Heart left ventricle (tissue), 16 donors: ENCODE results near the gene DCN. TPM values are rescaled to one million over a fixed set of nuclear protein-coding genes. Genes with fewer than 3 reads are reported as not detected.

ENCODE experiments used
- ATAC-seq, 4 donors: fragments of 200-7000 bp; cut with Tn5 transposase; one replicate each; pipeline ENCODE4 v1.9.1; 2020 to 2022; ENCODE audit warnings: moderate library complexity in 4 of 4, mild to moderate bottlenecking in 3 of 4, moderate number of reproducible peaks in 1 of 4
- DNase-seq, 5 donors: peaks; one replicate each; pipeline ENCODE4 v3.0.0-alpha.2; 2020
- H3K27ac ChIP-seq, 12 donors: fragments of 200-600 bp; sonication (generic) in 4 of 12; one replicate each; pipeline versions ENCODE4 v1.5.0 to v1.8.0; 2016 to 2022; ENCODE audit warnings: mild to moderate bottlenecking in 2 of 12
- H3K27me3 ChIP-seq, 9 donors: fragments of 200-600 bp; sonication (generic) in 2 of 9; one replicate each; pipeline versions ENCODE4 v1.5.1 to v1.8.0; 2016 to 2022; ENCODE audit warnings: mild to moderate bottlenecking in 3 of 9
- H3K36me3 ChIP-seq, 9 donors: fragments of 200-600 bp; sonication (generic) in 2 of 9; one replicate each; pipeline versions ENCODE4 v1.5.0 to v1.8.0; 2018 to 2022; ENCODE audit warnings: mild to moderate bottlenecking in 2 of 9
- H3K4me1 ChIP-seq, 12 donors: fragments of 200-600 bp; sonication (generic) in 4 of 12; one replicate each; pipeline versions ENCODE4 v1.5.0 to v1.8.0; 2016 to 2022; ENCODE audit warnings: mild to moderate bottlenecking in 3 of 12
- H3K4me3 ChIP-seq, 12 donors: fragments of 200-600 bp; sonication (generic) in 4 of 12; one replicate each; pipeline versions ENCODE4 v1.5.0 to v1.8.0; 2017 to 2022; ENCODE audit warnings: mild to moderate bottlenecking in 9 of 12, moderate library complexity in 4 of 12
- H3K9me3 ChIP-seq, 12 donors: fragments of 200-600 bp; sonication (generic) in 4 of 12; one replicate each; pipeline versions ENCODE4 v1.5.0 to v1.8.0; 2016 to 2022; ENCODE audit warnings: mild to moderate bottlenecking in 1 of 12
- POLR2A ChIP-seq, 2 donors: fragments of 450-650 bp; IDR thresholded peaks; one replicate each; pipeline ENCODE4 v1.6.1; 2017; ENCODE audit warnings: antibody characterized with exemption in 2 of 2, mild to moderate bottlenecking in 2 of 2, moderate library complexity in 2 of 2
- WGBS, 4 donors: extraction: QIAGEN DNeasy Blood & Tissue Kit in 2 of 4; methylation state at CpG; one replicate each; pipeline versions ENCODE4 v1.1.5 to v1.1.7; 2013 to 2018; 5-methylcytosine and 5-hydroxymethylcytosine counted together
- intact Hi-C, 10 donors: fragments of 100-400 bp; cut with DNase I; formaldehyde crosslinking; loops; one replicate each; pipeline versions ENCODE4 v1.11.1 to v1.14.2; 2022
- long read RNA-seq, 3 donors: library from polyadenylated mRNA; unstranded; transcript quantifications; one replicate each; pipeline ENCODE4 v2.0.0, GENCODE V29; 2020 to 2021
- polyA plus RNA-seq, 2 donors: library from polyadenylated mRNA; stranded (reverse); fragments of 200-250 nt; gene quantifications; one replicate each; pipeline ENCODE4 v1.2.3, GENCODE V29; 2013
- total RNA-seq, 9 donors: library from RNA; depleted of rRNA in 2 of 9; stranded (reverse); fragments of >200 nt in 2 of 9; fragmentation: NEBNext Ultra II Directional in 3 of 9; extraction: Animal tissue kit (Norgen Biotek cat#: 25700) in 3 of 9; gene quantifications; one replicate each; pipeline versions ENCODE4 v1.1.0 to v1.2.4, GENCODE V29; 2016 to 2023
- TF ChIP-seq, protein P1 (sequence below), 12 donors: fragments of 200-600 bp; sonication (generic) in 4 of 12; IDR thresholded peaks; one replicate each; pipeline versions ENCODE4 v1.5.0 to v1.8.0; 2018 to 2022; ENCODE audit warnings: antibody characterized with exemption in 12 of 12, mild to moderate bottlenecking in 5 of 12
- donor health status: ischemic (EF 13 %, LVEDD 7.1; RV severe dilation, severe dysfunction).
- donor health status: healthy with polysubstance abuse.
- donor health status: DM: no; HTN: yes; CAD: no.
- donor health status: DM: no; HTN: no; CAD: no.
- donor health status: ischemic (EF 25% LVEDD 6.9; RV normal size, moderate dysfunction).
- donor health status: ischemic (EF 25% LVEDD 5.7; RV mildly dilated, moderate dysfunction).
- donor health status: healthy.
- donor health status: DM: yes; HTN: yes; CAD: no.
- donor health status: ischemic (EF 35%, LVEDD 5.7; RV mildly dilated, moderate dysfunction).
- donor health status: nonischemic (EF 11% LVEDD 7.7; RV severe dilation, severe dysfunction).
- donor health status: DM: yes; HTN: yes; CAD: no.
- donor health status: PGD.
- donor health status: ischemic (EF 29% LVEDD 5.4; RV normal size, mild dysfunction).
- donor health status: nonischemic (EF 23%, LVEDD 6.1; RV moderate dilation, normal function).

Gene DCN, protein sequence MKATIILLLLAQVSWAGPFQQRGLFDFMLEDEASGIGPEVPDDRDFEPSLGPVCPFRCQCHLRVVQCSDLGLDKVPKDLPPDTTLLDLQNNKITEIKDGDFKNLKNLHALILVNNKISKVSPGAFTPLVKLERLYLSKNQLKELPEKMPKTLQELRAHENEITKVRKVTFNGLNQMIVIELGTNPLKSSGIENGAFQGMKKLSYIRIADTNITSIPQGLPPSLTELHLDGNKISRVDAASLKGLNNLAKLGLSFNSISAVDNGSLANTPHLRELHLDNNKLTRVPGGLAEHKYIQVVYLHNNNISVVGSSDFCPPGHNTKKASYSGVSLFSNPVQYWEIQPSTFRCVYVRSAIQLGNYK
- total RNA-seq, result 1,000 to 10,000 TPM in 3 of 9 donors, 100 to 1,000 TPM in 6; 347 to 1,187 (median 598) TPM
- polyA plus RNA-seq, result 100 to 1,000 TPM; 238 to 397 TPM
- long read RNA-seq, donor 1, full-length matches to known transcripts, result 480 of 548 reads
- long read RNA-seq, donor 1, partial matches to known transcripts, result 43 of 548 reads
- long read RNA-seq, donor 1, other reads (novel, unspliced or antisense), result 25 of 548 reads
- long read RNA-seq, donor 2, full-length matches to known transcripts, result 1,477 of 1,570 reads
- long read RNA-seq, donor 2, partial matches to known transcripts, result 57 of 1,570 reads
- long read RNA-seq, donor 2, other reads (novel, unspliced or antisense), result 36 of 1,570 reads
- long read RNA-seq, donor 3, full-length matches to known transcripts, result 192 of 216 reads
- long read RNA-seq, donor 3, partial matches to known transcripts, result 10 of 216 reads
- long read RNA-seq, donor 3, other reads (novel, unspliced or antisense), result 14 of 216 reads

DNA sequence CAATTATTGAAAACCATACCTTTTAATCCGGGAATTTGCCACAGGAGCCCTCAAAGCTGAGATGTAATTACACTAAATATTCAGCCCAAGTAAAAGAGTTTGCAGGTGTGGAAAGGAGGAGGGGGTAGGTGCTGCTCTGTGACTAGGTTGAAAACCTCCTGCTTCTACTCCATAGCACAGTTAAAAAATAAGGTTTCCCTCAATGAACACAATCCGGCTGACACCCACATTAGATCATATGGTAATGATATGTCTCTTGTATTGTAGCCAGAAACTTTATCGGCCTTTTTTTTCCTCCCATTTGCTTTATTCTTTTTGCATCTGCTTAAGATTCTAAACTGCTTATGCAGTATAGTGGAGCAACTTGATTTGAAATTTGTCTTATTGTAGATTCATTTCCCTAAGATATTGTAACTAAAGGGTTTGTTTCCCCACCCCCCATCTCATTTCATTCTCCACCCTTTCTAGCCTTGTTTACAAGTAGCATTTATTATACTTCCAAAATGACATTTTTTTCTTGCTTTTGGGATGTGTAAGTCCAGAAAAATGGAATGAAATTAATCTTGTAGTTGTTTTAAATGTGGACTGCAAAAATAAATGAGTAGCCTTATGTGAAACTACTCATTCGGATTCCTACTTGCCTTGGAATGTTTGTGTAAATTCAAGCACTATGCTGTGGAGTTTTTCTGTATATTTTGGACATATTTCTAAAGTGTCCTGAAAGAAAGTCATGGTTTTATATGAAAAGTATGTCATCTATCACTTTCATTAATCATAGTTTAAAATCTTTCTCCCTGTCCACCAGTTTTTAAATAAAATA is at the start of gene DCN:
Gene DCN, minus strand, starts transcription at position 182 of the 820 bp plus-strand sequence. CDS start 4,265 bp downstream, outside the sequence.
- no peaks in the 10 kb centered on the region for H3K27me3 ChIP-seq
- H3K36me3 ChIP-seq, result no peaks in the 10 kb centered on the region
- H3K4me3 ChIP-seq, result peak within 1 kb of the TSS; percentile 4 to 61 (median 46)
- intact Hi-C loops, result loop anchor here in 2 of 10 donors (5.0 to 10.0 kb wide), 2 partner anchors 89 to 142 kb away; no protein-coding TSS in a partner anchor
- ATAC-seq, result peak in 2 of 4 donors; percentile 27 to 32
- H3K27ac ChIP-seq, result peak within 1 kb of the TSS; percentile 50 to 87 (median 74)
- TF ChIP-seq, protein P1, sequence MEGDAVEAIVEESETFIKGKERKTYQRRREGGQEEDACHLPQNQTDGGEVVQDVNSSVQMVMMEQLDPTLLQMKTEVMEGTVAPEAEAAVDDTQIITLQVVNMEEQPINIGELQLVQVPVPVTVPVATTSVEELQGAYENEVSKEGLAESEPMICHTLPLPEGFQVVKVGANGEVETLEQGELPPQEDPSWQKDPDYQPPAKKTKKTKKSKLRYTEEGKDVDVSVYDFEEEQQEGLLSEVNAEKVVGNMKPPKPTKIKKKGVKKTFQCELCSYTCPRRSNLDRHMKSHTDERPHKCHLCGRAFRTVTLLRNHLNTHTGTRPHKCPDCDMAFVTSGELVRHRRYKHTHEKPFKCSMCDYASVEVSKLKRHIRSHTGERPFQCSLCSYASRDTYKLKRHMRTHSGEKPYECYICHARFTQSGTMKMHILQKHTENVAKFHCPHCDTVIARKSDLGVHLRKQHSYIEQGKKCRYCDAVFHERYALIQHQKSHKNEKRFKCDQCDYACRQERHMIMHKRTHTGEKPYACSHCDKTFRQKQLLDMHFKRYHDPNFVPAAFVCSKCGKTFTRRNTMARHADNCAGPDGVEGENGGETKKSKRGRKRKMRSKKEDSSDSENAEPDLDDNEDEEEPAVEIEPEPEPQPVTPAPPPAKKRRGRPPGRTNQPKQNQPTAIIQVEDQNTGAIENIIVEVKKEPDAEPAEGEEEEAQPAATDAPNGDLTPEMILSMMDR (IDR thresholded peaks at IDR 0.05), result no peak
- TF ChIP-seq POLR2A (IDR thresholded peaks at IDR 0.05), result no peak
- 54 to 74% (median 60%) methylated on average over 4 of the region's 4 CpGs for WGBS, 4 donors
- no peaks in the 10 kb centered on the region for H3K9me3 ChIP-seq
- DNase-seq, result no peak
- H3K4me1 ChIP-seq, result peaks cover 0 to 5% (median 0%) of the 10 kb centered on the region in 12 donors

DNA sequence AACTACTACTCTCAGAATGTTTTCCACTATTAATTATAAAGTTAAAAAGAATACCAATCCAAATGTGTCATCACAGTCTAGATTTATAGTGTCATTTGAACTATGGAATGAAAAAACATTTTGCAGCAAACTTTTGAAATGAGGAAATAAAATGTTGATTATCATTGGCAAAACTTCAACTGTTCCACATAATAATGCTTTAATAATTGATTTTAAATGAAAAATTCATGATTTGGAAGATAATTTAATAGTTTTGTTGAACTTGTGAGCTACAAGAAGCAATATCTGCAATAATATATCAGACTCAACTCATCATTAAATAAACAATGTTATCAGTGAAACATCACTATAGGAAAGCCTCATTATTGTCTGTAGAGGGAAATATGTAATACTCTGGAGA is 48.2 kb upstream of the DCN start:
- intact Hi-C loops, result no loop called here
- no peak for DNase-seq
- TF ChIP-seq, protein P1 (IDR thresholded peaks at IDR 0.05), result no peak
- TF ChIP-seq POLR2A (IDR thresholded peaks at IDR 0.05), result no peak

DNA sequence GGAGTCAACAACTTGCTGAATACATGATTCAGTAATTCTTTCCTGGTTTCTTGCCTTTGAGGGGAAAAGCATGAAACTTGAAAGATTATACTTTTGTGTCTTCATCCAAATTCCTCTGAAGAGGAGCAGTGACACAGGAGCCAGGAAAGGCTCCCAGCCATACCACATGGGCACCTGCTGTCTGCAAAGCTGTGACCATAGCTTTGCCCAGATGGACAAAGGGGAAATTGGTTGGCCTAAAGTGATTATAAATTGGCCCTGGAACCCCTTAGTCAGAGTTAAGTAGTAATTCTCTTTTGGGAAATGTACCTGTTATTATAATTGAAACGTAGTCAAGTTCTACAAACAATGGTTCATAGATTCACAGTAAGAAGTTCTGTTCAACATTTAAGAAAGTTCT is 44.3 kb upstream of the DCN start:
- H3K9me3 ChIP-seq, result no peaks in the 10 kb centered on the region
- 74 to 92% (median 89%) methylated on average over 1 of the region's 1 CpG for WGBS, 4 donors
- H3K4me3 ChIP-seq, result no peak overlapping the region
- H3K36me3 ChIP-seq, result no peaks in the 10 kb centered on the region
- TF ChIP-seq POLR2A (IDR thresholded peaks at IDR 0.05), result no peak
- TF ChIP-seq, protein P1 (IDR thresholded peaks at IDR 0.05), result no peak
- DNase-seq (no peak), ATAC-seq (no peak)
- intact Hi-C loops, result no loop called here
- H3K4me1 ChIP-seq, result peaks cover 0 to 5% (median 0%) of the 10 kb centered on the region in 12 donors
- no peaks in the 10 kb centered on the region for H3K27me3 ChIP-seq
- H3K27ac ChIP-seq, result no peak overlapping the region

More for the DNA sequence above, 48.2 kb upstream of the DCN start:
- H3K36me3 ChIP-seq, result no peaks in the 10 kb centered on the region
- ATAC-seq, result no peak
- no peaks in the 10 kb centered on the region for H3K4me1 ChIP-seq
- H3K9me3 ChIP-seq, result peaks cover 0 to 2% (median 0%) of the 10 kb centered on the region in 12 donors
- no peak overlapping the region for H3K27ac ChIP-seq
- no peak overlapping the region for H3K4me3 ChIP-seq
- H3K27me3 ChIP-seq, result no peaks in the 10 kb centered on the region
